MM.1S (cell line): Measurements from ENCODE around the gene BTNL3.

Experiments used
- CTCF ChIP-seq: fragments of 300-600 bp; sonication (generic); IDR thresholded peaks from 2 replicates; pipeline ENCODE4 v1.5.1; 2016; ENCODE audit warnings: antibody characterized with exemption, low read length, mixed read lengths
- EZH2 ChIP-seq: fragments of 300-600 bp; sonication (generic); optimal IDR thresholded peaks from 2 replicates; pipeline ENCODE3; 2017; ENCODE audit warnings: low read depth, mild to moderate bottlenecking, antibody characterized with exemption, low read length, mixed read lengths

- TF ChIP-seq CTCF (no peak), EZH2 (no peak)
Measured at GRCh38 chr5:181043285-181044092, 54.8 kb downstream of the BTNL3 start.
